K562 (cell line): Measurements from ENCODE around the gene NKAPL. TPM values are rescaled to one million over a fixed set of nuclear protein-coding genes. Genes with fewer than 3 reads are reported as not detected.

Experiments
- ATF1 ChIP-seq, 2 experiments: fragments of 450-650 bp in 1 of 2; IDR thresholded peaks; 2 replicates each; pipeline ENCODE4 v1.6.1; 2016; ENCODE audit warnings: missing compliant biosample characterization in 1 of 2, missing genetic modification characterization in 1 of 2
- E2F3 ChIP-seq: fragments of 250-450 bp; sonication (Bioruptor Pico); IDR thresholded peaks from 2 replicates; pipeline ENCODE4 v1.4.0; 2020; ENCODE audit warnings: mild to moderate bottlenecking
- EHMT2 ChIP-seq: fragments of 450-650 bp; IDR thresholded peaks from 2 replicates; pipeline ENCODE4 v1.6.1; 2018; ENCODE audit warnings: antibody characterized with exemption
- GTF2A2 ChIP-seq: IDR thresholded peaks from 2 replicates; pipeline ENCODE4 v1.6.1; 2016; ENCODE audit warnings: mild to moderate bottlenecking, missing genetic modification characterization, missing compliant biosample characterization
- HDAC1 ChIP-seq, 2 experiments: fragments of 450-650 bp; IDR thresholded peaks; 2 replicates each; pipeline ENCODE4 v1.6.1; 2016 to 2017; ENCODE audit warnings: inconsistent platforms in 1 of 2, mild to moderate bottlenecking in 1 of 2, moderate library complexity in 1 of 2
- XRCC5 ChIP-seq: fragments of 200-400 bp; formaldehyde crosslinking; IDR thresholded peaks from 2 replicates; pipeline ENCODE4 v1.6.1; 2017; ENCODE audit warnings: low read depth, mild to moderate bottlenecking, low read length
- ZBTB11 ChIP-seq, 3 experiments: fragments of 200-800 bp in 1 of 3; fragments of 250-450 bp in 1 of 3; fragments of 450-650 bp in 1 of 3; sonication (Bioruptor Pico) in 1 of 3; sonication (Bioruptor generic) in 1 of 3; formaldehyde crosslinking in 1 of 3; IDR thresholded peaks; 2 replicates each; pipeline versions ENCODE4 v1.6.1 to v1.8.0; 2016 to 2022; ENCODE audit warnings: mild to moderate bottlenecking in 2 of 3, missing genetic modification characterization in 2 of 3, missing compliant biosample characterization in 1 of 3, moderate library complexity in 1 of 3
- ZBTB17 ChIP-seq: fragments of 450-650 bp; formaldehyde crosslinking; IDR thresholded peaks from 2 replicates; pipeline ENCODE4 v1.4.0; 2020; ENCODE audit warnings: mild to moderate bottlenecking
- ZBTB40 ChIP-seq, 2 experiments: fragments of 450-650 bp in 1 of 2; sonication (generic) in 1 of 2; formaldehyde crosslinking in 1 of 2; IDR thresholded peaks; 2 replicates each; pipeline versions ENCODE4 v1.7.1 to v1.9.0; 2016 to 2022; ENCODE audit warnings: inconsistent platforms in 1 of 2, mild to moderate bottlenecking in 1 of 2, missing genetic modification reagents in 1 of 2
- ZFP91 ChIP-seq: sonication (generic); formaldehyde crosslinking; IDR thresholded peaks from 2 replicates; pipeline ENCODE4 v1.8.0; 2022; ENCODE audit warnings: mild to moderate bottlenecking, missing genetic modification reagents
- ZNF57 ChIP-seq: fragments of 450-650 bp; formaldehyde crosslinking; IDR thresholded peaks from 2 replicates; pipeline ENCODE4 v1.4.0; 2020; ENCODE audit warnings: mild to moderate bottlenecking, moderate library complexity
- polyA plus RNA-seq, 8 experiments: library from polyadenylated mRNA; depleted of rRNA in 4 of 8; stranded (reverse) in 5 of 8; unstranded in 3 of 8; fragments of >200 nt; fragmentation: Nextera tagmentation in 2 of 8; fragmentation: Illumina TruSeq in 1 of 8; extraction: Ambion mirVana in 2 of 8; extraction: Trizol in 1 of 8; gene quantifications; 2 replicates each; pipeline versions ENCODE4 v1.2.1 to v1.2.3, GENCODE V29; 2011 to 2014; ENCODE audit warnings: inconsistent platforms in 1 of 8, missing spikeins in 1 of 8
- total RNA-seq, 7 experiments: library from RNA; depleted of rRNA in 6 of 7; stranded (reverse); fragments of >200 nt in 6 of 7; fragmentation: Illumina TruSeq in 2 of 7; extraction: Trizol in 2 of 7; gene quantifications; 2 replicates each; pipeline versions ENCODE4 v1.2.1 to v1.2.3, GENCODE V29; 2011 to 2021; ENCODE audit warnings: low replicate concordance in 1 of 7

Gene NKAPL
- total and polyA plus RNA-seq, 9 of the 15 experiments (the other 6 are each of a cell fraction or from before 2014, with no cell fraction given), result not detected

GRCh38 chr6:28220257-28221133 lies 38.6 kb upstream of the NKAPL start (continued):
- TF ChIP-seq ZBTB11 (CRISPR knock-in tag; IDR thresholded peaks at IDR 0.05) (0 out of 6 replicates have a peak, but pooled peaks of 1 of the 3 experiments have one; percentile 28), ZBTB40 (IDR thresholded peaks at IDR 0.05) (peak; percentile 50; the same call in 1 of the 2 replicates), ZBTB40 (CRISPR knock-in tag; IDR thresholded peaks at IDR 0.05) (no peak), ZBTB17 (CRISPR knock-in tag) (peak; percentile 55; the same call in 1 of the 2 replicates), E2F3 (CRISPR knock-in tag) (no peak), HDAC1 (IDR thresholded peaks at IDR 0.05) (no peak; a peak in 1 of 4 replicates), EHMT2 (no peak), ZFP91 (CRISPR knock-in tag) (no peak), GTF2A2 (tag) (no peak), XRCC5 (no peak), ZNF57 (CRISPR knock-in tag) (0 out of 2 replicates have a peak, but pooled peaks have one; percentile 72), ATF1 (CRISPR knock-in tag; IDR thresholded peaks at IDR 0.05) (no peak), ATF1 (tag; IDR thresholded peaks at IDR 0.05) (0 out of 2 replicates have a peak, but pooled peaks have one; percentile 29)
